ENCODE results near the gene LGALS7B.
"Not testable (repeated sequence)": the region's sequence is repeated elsewhere in the genome, so short reads cannot be mapped to it uniquely, and the experiment has no call there.

GRCh38 chr19:38786061-38786460, 2.9 kb upstream of the LGALS7B start:
- not testable (repeated sequence) for TF ChIP-seq CTCF (IDR thresholded peaks at IDR 0.05; ENCODE audit: low read depth, low read length, poor library complexity, severe bottlenecking); EZH2phosphoT487 (IDR thresholded peaks at IDR 0.05; ENCODE audit: borderline replicate concordance, low read length)
